ENCODE data around the gene ARL11.

DNA sequence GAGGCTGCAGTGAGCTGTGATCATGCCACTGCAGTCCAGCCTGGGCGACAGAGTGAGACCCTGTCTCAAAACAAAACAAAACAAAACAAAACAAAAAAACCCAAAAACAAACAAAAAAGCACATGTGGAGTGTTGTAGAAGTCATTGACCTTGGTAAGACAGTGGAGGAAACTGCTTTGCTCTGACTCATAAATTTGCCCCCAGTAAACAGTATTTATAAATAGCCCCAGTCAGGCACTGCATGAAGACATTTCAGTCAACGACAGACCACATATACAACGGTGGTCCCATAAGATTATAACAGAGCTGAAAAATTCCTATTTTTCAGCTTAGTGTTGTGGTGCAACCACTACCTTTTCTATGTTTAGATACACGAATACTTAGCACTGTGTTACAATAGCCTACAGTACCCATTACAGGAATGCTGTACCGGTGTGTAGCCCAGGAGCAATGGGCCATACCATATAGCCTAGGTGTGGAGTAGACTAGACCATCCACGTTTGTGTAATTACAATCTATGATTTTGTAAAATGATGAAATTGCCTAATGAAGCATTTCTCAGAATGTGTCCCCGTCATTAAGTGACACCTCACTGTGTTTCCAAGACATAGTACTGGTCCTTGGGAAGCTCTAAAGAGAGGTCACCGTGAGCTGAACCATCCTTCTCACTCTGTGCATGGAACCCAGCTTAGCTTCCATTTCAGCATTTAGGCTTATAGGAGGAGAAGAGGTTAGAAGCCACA, 1.1 kb downstream of the ARL11 start:
- no peak for TF ChIP-seq EZH2phosphoT487 (IDR thresholded peaks at IDR 0.05; ENCODE audit: insufficient read depth, low read depth)
- no peak for TF ChIP-seq EZH2 (IDR thresholded peaks at IDR 0.05; ENCODE audit: insufficient read depth, poor library complexity, severe bottlenecking)

Data from GM23248 (cell line).